Subcutaneous abdominal adipose tissue (tissue), 5 donors: ENCODE results near the gene ZNF674.

Experiments used
- H3K27ac ChIP-seq: one replicate; pipeline ENCODE4 v1.7.0; 2013; ENCODE audit warnings: low read depth, mild to moderate bottlenecking, inconsistent platforms, low read length, moderate library complexity
- H3K27me3 ChIP-seq, 5 donors: one replicate each; pipeline ENCODE4 v1.7.0; 2013; ENCODE audit warnings: low read length in 5 of 5, inconsistent platforms in 1 of 5; ENCODE audit not compliant: control insufficient read depth in 5 of 5, insufficient read depth in 4 of 5
- H3K36me3 ChIP-seq, 5 donors: one replicate each; pipeline ENCODE4 v1.7.0; 2013; ENCODE audit warnings: low read length in 5 of 5; ENCODE audit not compliant: control insufficient read depth in 5 of 5, insufficient read depth in 5 of 5
- H3K4me1 ChIP-seq, 5 donors: one replicate each; pipeline ENCODE4 v1.7.0; 2013; ENCODE audit warnings: low read length in 5 of 5, mild to moderate bottlenecking in 3 of 5, moderate library complexity in 1 of 5; ENCODE audit not compliant: control insufficient read depth in 5 of 5, insufficient read depth in 5 of 5
- H3K4me3 ChIP-seq, 5 donors: one replicate each; pipeline ENCODE4 v1.7.0; 2013; ENCODE audit warnings: low read length in 5 of 5, low read depth in 1 of 5
- H3K9ac ChIP-seq, 5 donors: one replicate each; pipeline ENCODE4 v1.7.0; 2013; ENCODE audit warnings: low read length in 5 of 5, mild to moderate bottlenecking in 4 of 5, moderate library complexity in 3 of 5
- H3K9me3 ChIP-seq, 5 donors: one replicate each; pipeline ENCODE4 v1.7.0; 2013; ENCODE audit warnings: low read length in 5 of 5; ENCODE audit not compliant: control insufficient read depth in 5 of 5
- donor health status: healthy.
- donor health status: healthy.
- donor health status: healthy.
- donor health status: healthy.
- donor health status: healthy.

ZNF674 gene

DNA sequence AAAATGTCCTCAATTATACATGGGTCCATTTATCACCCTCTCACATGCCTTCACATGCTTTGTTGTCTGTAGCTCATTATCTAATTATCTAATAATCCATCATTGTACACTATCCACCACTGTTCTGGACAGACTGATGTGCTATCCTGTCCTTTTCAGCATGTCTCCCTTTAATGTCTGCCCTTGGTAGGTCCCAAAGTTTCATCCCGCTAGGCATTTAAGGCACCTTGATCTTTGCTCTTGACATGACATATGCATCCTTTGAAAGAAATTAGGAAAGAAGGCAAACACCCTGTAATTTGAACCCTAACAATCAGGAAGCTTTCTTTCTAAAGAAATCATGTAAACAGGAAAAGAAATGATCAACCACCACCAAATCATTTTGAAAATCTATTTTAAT is 34.0 kb upstream of the ZNF674 start:
- H3K4me3 ChIP-seq: no peak overlapping the region
- H3K9me3 ChIP-seq: peaks cover 0 to 3% (median 0%) of the 10 kb centered on the region in 5 donors

DNA sequence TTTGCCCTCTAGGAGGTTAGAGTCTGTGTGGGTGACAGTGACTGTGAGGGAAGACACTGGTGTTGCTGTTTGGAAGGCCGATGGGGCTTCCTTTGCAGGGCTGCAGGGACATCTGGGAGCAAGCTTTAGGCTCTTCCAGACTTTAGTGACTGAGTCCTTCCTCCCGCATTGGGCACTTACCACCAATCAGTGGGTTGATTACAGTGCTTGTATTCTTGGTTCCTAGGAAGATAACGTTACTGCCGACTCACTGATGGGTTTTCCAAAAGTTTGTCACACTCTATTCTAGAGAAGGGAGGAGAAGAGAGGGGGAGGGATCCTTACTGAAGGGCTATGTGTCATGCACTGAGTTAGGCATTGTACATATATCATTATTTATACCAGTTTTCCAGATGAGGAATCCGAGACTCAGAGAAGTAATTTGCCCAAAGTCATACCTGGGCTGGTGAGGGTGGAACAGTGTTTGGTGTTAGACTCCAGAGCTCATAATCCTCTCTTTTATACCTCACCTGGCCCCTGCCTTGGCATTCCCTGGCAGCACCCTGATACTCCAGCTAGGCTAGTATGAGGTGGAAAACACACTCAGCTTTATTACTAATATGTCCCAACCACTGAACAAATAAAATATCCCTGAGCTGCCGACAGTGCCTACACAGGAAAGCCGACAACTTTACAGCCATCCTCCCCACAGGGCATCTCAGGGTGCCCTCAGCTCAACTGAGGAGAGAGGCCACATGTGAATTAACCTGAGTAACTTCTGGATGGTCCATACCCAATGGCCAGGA is 32.2 kb upstream of the ZNF674 start:
- H3K9me3 ChIP-seq: peaks cover 0 to 3% (median 0%) of the 10 kb centered on the region in 5 donors

More for the DNA sequence above, 34.0 kb upstream of the ZNF674 start:
- no peaks in the 10 kb centered on the region for H3K36me3 ChIP-seq
- peaks cover 0 to 47% (median 36%) of the 10 kb centered on the region in 5 donors for H3K4me1 ChIP-seq
- H3K9ac ChIP-seq: no peak overlapping the region
- H3K27me3 ChIP-seq: peaks cover 0 to 5% (median 0%) of the 10 kb centered on the region in 5 donors
- no peak overlapping the region for H3K27ac ChIP-seq

DNA sequence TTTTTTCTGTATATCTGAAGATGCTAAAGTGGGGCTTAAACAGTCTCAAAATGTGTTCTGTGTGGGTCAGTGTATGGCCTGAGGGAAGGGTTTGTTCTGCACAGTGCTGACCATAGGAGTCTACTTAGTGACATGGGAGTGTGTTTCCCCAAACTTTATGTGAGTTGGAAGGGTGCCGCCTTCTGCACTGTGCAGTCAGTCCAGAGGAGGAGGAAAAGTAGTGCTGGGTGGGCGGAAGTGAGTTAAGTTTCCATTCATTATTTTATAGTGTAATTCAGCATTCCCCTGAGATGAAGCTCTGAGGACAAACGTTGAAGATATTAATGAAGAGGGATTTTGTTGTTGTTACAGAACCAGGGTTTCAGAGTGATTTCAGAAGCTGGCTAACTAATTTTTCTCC is 31.2 kb upstream of the ZNF674 start:
- Histone ChIP-seq H3K4me3 (peak overlapping the region in 4 of 5 donors; percentile 61 to 76 (median 70)), H3K4me1 (peaks cover 0 to 50% (median 36%) of the 10 kb centered on the region in 5 donors), H3K9me3 (peaks cover 0 to 3% (median 0%) of the 10 kb centered on the region in 5 donors), H3K36me3 (no peaks in the 10 kb centered on the region), H3K27me3 (peaks cover 0 to 8% (median 6%) of the 10 kb centered on the region in 5 donors), H3K27ac (peak overlapping the region; percentile 60), H3K9ac (peak overlapping the region in 1 of 5 donors; percentile 39)

More for the DNA sequence above, 32.2 kb upstream of the ZNF674 start:
- Histone ChIP-seq H3K4me1 (peaks cover 0 to 50% (median 36%) of the 10 kb centered on the region in 5 donors), H3K36me3 (no peaks in the 10 kb centered on the region), H3K27me3 (peaks cover 0 to 6% (median under 1%) of the 10 kb centered on the region in 5 donors), H3K4me3 (peak overlapping the region in 3 of 5 donors; percentile 65 to 76 (median 75)), H3K27ac (peak overlapping the region; percentile 60), H3K9ac (no peak overlapping the region)

DNA sequence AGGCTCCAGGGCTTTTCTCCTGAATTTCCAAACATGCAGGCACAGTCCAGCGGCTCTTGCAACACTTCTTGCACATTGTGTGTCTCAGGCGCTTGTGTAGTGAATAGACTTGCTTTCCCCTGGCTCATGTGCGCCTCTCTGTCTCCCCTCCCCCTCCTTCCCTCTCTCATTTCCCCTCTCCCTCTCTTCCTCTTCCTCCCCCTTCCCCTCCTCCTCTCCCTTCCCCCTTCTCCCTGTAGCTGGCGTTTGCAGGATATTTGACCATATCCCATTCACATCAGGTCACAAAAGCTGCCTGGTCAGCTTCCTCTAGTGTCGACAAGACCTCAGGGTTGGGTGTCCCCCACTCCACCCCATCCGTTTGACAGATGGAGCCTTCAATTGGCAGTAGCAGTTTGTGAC is 30.8 kb upstream of the ZNF674 start:
- H3K9ac ChIP-seq: peak overlapping the region in 2 of 5 donors; percentile 14 to 16
- H3K9me3 ChIP-seq: peaks cover 0 to 3% (median 0%) of the 10 kb centered on the region in 5 donors
- H3K27me3 ChIP-seq: peaks cover 0 to 12% (median 6%) of the 10 kb centered on the region in 5 donors
- peak overlapping the region; percentile 15 for H3K27ac ChIP-seq
- peak overlapping the region; percentile 56 to 76 (median 65) for H3K4me3 ChIP-seq
- H3K36me3 ChIP-seq: no peaks in the 10 kb centered on the region
- H3K4me1 ChIP-seq: peaks cover 0 to 50% (median 36%) of the 10 kb centered on the region in 5 donors

DNA sequence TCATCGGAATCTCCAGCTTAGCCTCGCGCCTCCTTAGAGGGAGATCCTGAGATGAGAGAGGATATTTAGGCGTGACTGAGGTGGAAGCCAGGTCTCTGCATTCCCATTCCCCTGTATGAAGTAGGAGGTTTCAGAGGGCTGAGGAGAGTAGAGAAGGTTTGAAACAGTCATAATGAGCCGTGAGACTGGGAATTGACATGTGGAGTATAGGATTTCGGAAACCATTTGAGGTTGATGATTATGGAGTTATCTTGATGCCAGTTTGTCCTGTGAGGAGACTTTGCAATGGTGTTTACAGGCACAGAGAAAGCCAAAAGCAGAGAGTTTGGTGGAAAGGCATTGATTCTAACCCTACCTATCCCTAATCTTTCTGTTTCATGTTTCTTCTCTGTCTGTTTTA is 30.4 kb upstream of the ZNF674 start:
- H3K9me3 ChIP-seq: peaks cover 0 to 3% (median 0%) of the 10 kb centered on the region in 5 donors
- peaks cover 0 to 50% (median 36%) of the 10 kb centered on the region in 5 donors for H3K4me1 ChIP-seq
- peak overlapping the region; percentile 15 for H3K27ac ChIP-seq
- H3K36me3 ChIP-seq: no peaks in the 10 kb centered on the region
- peak overlapping the region; percentile 56 to 76 (median 65) for H3K4me3 ChIP-seq
- H3K9ac ChIP-seq: peak overlapping the region in 4 of 5 donors; percentile 14 to 54 (median 28)
- H3K27me3 ChIP-seq: peaks cover 0 to 12% (median 6%) of the 10 kb centered on the region in 5 donors

DNA sequence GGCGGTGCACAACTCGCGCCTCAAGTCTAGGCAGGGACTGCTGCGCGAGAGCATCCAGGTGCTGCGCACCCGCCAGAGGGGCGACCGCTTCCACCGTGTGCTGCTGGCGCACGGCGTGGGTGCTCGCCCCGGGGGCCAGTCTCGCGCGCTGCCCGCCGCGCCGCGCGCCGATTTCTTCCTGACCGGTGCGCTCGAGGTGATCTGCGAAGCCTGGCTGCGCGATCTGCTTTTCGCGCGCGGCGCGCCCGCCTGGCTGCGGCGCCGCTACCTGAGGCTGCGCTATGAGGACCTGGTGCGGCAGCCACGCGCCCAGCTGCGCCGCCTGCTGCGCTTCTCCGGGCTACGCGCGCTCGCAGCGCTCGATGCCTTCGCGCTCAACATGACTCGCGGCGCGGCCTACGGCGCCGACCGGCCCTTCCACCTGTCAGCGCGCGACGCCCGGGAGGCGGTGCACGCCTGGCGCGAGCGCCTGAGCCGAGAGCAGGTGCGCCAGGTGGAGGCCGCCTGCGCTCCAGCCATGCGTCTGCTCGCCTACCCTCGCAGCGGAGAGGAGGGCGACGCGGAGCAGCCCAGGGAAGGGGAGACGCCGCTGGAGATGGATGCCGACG is 29.7 kb upstream of the ZNF674 start:
- H3K27ac ChIP-seq: peak overlapping the region; percentile 15
- H3K4me1 ChIP-seq: peaks cover 0 to 50% (median 36%) of the 10 kb centered on the region in 5 donors
- peak overlapping the region in 4 of 5 donors; percentile 14 to 54 (median 40) for H3K9ac ChIP-seq
- H3K9me3 ChIP-seq: peaks cover 0 to 3% (median 0%) of the 10 kb centered on the region in 5 donors
- H3K36me3 ChIP-seq: no peaks in the 10 kb centered on the region
- H3K27me3 ChIP-seq: peaks cover 0 to 12% (median 6%) of the 10 kb centered on the region in 5 donors
- peak overlapping the region in 4 of 5 donors; percentile 56 to 76 (median 70) for H3K4me3 ChIP-seq

DNA sequence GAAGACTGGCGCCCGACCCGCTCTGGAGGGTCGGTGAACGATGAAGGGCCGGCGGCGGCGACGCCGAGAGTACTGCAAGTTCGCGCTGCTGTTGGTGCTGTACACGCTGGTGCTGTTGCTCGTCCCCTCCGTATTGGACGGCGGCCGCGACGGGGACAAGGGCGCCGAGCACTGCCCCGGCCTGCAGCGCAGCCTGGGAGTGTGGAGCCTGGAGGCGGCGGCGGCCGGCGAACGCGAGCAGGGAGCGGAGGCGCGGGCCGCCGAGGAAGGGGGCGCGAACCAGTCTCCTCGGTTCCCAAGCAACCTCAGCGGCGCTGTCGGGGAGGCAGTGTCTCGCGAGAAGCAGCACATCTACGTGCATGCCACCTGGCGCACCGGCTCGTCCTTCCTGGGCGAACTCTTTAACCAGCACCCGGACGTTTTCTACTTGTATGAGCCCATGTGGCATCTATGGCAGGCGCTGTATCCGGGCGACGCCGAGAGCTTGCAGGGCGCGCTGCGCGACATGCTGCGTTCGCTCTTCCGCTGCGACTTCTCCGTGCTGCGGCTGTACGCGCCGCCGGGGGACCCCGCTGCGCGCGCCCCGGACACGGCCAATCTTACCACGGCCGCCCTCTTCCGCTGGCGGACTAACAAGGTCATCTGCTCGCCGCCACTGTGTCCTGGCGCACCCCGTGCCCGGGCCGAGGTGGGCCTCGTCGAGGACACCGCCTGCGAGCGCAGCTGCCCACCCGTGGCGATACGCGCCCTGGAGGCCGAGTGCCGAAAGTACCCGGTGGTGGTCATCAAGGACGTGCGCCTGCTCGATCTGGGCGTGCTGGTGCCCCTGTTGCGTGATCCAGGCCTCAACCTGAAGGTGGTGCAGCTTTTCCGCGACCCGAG is 28.9 kb upstream of the ZNF674 start:
- Histone ChIP-seq H3K4me1 (peaks cover 0 to 50% (median 36%) of the 10 kb centered on the region in 5 donors), H3K9ac (peak overlapping the region in 2 of 5 donors; percentile 30 to 39), H3K9me3 (peaks cover 0 to 3% (median 0%) of the 10 kb centered on the region in 5 donors), H3K27ac (peak overlapping the region; percentile 23), H3K36me3 (no peaks in the 10 kb centered on the region), H3K27me3 (peaks cover 0 to 12% (median 6%) of the 10 kb centered on the region in 5 donors), H3K4me3 (peak overlapping the region in 4 of 5 donors; percentile 56 to 76 (median 70))

DNA sequence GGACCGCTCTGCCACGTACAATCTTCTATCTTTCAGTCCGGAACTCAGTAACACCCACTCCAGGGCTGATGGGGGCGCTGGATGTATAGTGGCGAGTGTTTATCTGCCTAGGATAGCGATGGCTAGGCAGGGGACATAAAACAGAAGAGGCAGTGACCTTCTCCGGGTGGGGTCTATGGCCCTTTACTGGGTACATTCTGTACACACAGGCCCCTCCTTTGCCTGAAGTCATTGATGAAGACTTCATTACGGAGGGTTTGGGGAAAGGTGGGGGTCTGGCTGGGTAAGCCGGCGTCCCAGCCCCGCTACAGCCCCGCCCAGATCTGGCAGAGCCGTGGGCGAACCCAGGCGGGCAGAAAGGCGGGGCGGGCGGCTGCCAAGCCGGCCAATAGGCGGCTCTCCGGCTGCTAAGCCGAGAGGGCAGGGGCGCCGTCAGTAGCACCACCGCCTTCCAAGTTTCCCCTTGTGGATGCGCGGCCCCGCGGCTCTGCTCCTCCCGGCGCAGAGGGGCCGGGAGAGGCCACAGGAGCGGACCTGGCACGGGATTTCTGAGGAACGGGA is 28.2 kb upstream of the ZNF674 start, which contains the start of gene CHST7:
TSS of gene CHST7 (plus strand) at position 435 of the 561 bp plus-strand sequence. CDS start 167 bp downstream, outside the sequence.
- peaks cover 0 to 50% (median 36%) of the 10 kb centered on the region in 5 donors for H3K4me1 ChIP-seq
- peak within 1 kb of the TSS in 2 of 5 donors; percentile 30 to 39 for H3K9ac ChIP-seq
- H3K36me3 ChIP-seq: no peaks in the 10 kb centered on the region
- peak within 1 kb of the TSS; percentile 23 for H3K27ac ChIP-seq
- H3K4me3 ChIP-seq: peak within 1 kb of the TSS; percentile 15 to 76 (median 65)
- H3K27me3 ChIP-seq: peaks cover 0 to 12% (median 4%) of the 10 kb centered on the region in 5 donors
- H3K9me3 ChIP-seq: peaks cover 0 to 3% (median 0%) of the 10 kb centered on the region in 5 donors
